Liver (tissue), 3 donors: ENCODE data around the gene INTS6L.

Source experiments
- ATF3 ChIP-seq: IDR thresholded peaks from 2 replicates; pipeline ENCODE4 v1.6.1; 2016; ENCODE audit warnings: antibody characterized with exemption
- CTCF ChIP-seq: fragments of 150-350 bp; IDR thresholded peaks from 2 replicates; pipeline ENCODE4 v1.5.1; 2017; ENCODE audit warnings: improper control_type of control experiment, low read depth, low read length; ENCODE audit not compliant: missing input control
- EGR1 ChIP-seq, 2 donors: IDR thresholded peaks; 2 replicates each; pipeline ENCODE4 v1.6.1; 2016 to 2018; ENCODE audit warnings: antibody characterized with exemption in 2 of 2, low read depth in 2 of 2
- FOXA1 ChIP-seq: IDR thresholded peaks from 2 replicates; pipeline ENCODE4 v1.6.1; 2016; ENCODE audit warnings: antibody characterized with exemption
- GABPA ChIP-seq, 2 donors: IDR thresholded peaks in 1 of 2; conservative IDR thresholded peaks in 1 of 2; 2 replicates each; pipeline ENCODE4 v1.6.1; 2016; ENCODE audit warnings: antibody characterized with exemption in 2 of 2, mild to moderate bottlenecking in 1 of 2, moderate library complexity in 1 of 2
- MAX ChIP-seq: IDR thresholded peaks from 2 replicates; pipeline ENCODE4 v1.6.1; 2016; ENCODE audit warnings: antibody characterized with exemption
- RAD21 ChIP-seq, 2 donors: IDR thresholded peaks; 2 replicates each; pipeline ENCODE4 v1.6.1; 2016; ENCODE audit warnings: antibody characterized with exemption in 2 of 2, mild to moderate bottlenecking in 2 of 2
- SP1 ChIP-seq: IDR thresholded peaks from 2 replicates; pipeline ENCODE4 v1.6.1; 2018; ENCODE audit warnings: antibody characterized with exemption, mild to moderate bottlenecking
- TAF1 ChIP-seq: conservative IDR thresholded peaks from 2 replicates; pipeline ENCODE4 v1.6.1; 2016; ENCODE audit warnings: antibody characterized with exemption, mild to moderate bottlenecking
- TF ChIP-seq, protein P1 (sequence below): IDR thresholded peaks from 2 replicates; pipeline ENCODE4 v1.6.1; 2016; ENCODE audit warnings: antibody characterized with exemption, mild to moderate bottlenecking
- donor health status: healthy.
- donor health status: healthy.

DNA sequence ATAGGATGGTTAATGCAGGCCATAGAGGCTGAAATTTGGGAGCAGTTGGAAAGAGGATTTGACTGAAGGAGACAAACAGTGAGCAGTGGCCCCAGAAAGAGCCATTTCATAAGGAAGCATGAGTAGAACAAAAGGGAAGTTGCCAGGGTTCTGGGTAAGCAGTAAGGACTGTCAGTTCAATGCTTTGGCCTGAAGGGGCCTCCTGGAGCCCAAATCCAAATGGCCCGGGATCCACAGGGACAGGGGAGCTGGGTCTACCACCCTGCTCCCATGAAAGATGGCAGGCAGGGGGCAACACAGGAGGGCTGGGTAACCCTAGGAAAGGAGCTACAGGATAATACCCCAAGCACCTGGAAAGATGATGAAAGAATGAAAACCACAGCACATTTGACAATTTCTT, 4.1 kb upstream of the INTS6L start:
- TF ChIP-seq GABPA (IDR thresholded peaks at IDR 0.05 in 1 of 2, conservative IDR thresholded peaks at IDR 0.05 in 1 of 2) (no peak), FOXA1 (no peak), CTCF (no peak), TAF1 (no peak), MAX (no peak), ATF3 (no peak), SP1 (no peak), EGR1 (IDR thresholded peaks at IDR 0.05; ENCODE audit: low read depth in 2 of 2) (no peak), RAD21 (IDR thresholded peaks at IDR 0.05) (no peak)
- TF ChIP-seq, protein P1, sequence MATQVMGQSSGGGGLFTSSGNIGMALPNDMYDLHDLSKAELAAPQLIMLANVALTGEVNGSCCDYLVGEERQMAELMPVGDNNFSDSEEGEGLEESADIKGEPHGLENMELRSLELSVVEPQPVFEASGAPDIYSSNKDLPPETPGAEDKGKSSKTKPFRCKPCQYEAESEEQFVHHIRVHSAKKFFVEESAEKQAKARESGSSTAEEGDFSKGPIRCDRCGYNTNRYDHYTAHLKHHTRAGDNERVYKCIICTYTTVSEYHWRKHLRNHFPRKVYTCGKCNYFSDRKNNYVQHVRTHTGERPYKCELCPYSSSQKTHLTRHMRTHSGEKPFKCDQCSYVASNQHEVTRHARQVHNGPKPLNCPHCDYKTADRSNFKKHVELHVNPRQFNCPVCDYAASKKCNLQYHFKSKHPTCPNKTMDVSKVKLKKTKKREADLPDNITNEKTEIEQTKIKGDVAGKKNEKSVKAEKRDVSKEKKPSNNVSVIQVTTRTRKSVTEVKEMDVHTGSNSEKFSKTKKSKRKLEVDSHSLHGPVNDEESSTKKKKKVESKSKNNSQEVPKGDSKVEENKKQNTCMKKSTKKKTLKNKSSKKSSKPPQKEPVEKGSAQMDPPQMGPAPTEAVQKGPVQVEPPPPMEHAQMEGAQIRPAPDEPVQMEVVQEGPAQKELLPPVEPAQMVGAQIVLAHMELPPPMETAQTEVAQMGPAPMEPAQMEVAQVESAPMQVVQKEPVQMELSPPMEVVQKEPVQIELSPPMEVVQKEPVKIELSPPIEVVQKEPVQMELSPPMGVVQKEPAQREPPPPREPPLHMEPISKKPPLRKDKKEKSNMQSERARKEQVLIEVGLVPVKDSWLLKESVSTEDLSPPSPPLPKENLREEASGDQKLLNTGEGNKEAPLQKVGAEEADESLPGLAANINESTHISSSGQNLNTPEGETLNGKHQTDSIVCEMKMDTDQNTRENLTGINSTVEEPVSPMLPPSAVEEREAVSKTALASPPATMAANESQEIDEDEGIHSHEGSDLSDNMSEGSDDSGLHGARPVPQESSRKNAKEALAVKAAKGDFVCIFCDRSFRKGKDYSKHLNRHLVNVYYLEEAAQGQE = no peak
